GM10266 (cell line): Measurements from ENCODE around the gene MSRB1.

Experiments
- DNase-seq: peaks from one replicate; pipeline ENCODE4 v3.0.0; 2012; ENCODE audit errors: extremely low spot score
- CTCF ChIP-seq: IDR thresholded peaks from 2 replicates; pipeline ENCODE4 v1.5.1; 2012; ENCODE audit warnings: mild to moderate bottlenecking, low read depth; ENCODE audit not compliant: control insufficient read depth, insufficient read depth; ENCODE audit errors: missing control alignments

The MSRB1 gene

GRCh38 chr16:1976951-1977874 is 34.2 kb upstream of the MSRB1 start:
- no peak for DNase-seq
- TF ChIP-seq CTCF = no peak

- DNase-seq = no peak
- no peak for TF ChIP-seq CTCF
These were observed 33.2 kb upstream of the MSRB1 start for GRCh38 chr16:1976216-1976520.

- no peak for TF ChIP-seq CTCF
- DNase-seq = no peak
These were observed 32.6 kb upstream of the MSRB1 start for GRCh38 chr16:1975432-1976215.

GRCh38 chr16:1974157-1975070 is 31.4 kb upstream of the MSRB1 start:
- DNase-seq = no peak
- no peak for TF ChIP-seq CTCF

- TF ChIP-seq CTCF = no peak
These were observed 30.6 kb upstream of the MSRB1 start for GRCh38 chr16:1973461-1974156.

GRCh38 chr16:1972490-1972877 is 29.5 kb upstream of the MSRB1 start:
- TF ChIP-seq CTCF = no peak

More at GRCh38 chr16:1973461-1974156, 30.6 kb upstream of the MSRB1 start:
- DNase-seq = no peak

More at GRCh38 chr16:1972490-1972877, 29.5 kb upstream of the MSRB1 start:
- no peak for DNase-seq
